Measurements from ENCODE around the gene EPHB2.

The EPHB2 gene

DNA sequence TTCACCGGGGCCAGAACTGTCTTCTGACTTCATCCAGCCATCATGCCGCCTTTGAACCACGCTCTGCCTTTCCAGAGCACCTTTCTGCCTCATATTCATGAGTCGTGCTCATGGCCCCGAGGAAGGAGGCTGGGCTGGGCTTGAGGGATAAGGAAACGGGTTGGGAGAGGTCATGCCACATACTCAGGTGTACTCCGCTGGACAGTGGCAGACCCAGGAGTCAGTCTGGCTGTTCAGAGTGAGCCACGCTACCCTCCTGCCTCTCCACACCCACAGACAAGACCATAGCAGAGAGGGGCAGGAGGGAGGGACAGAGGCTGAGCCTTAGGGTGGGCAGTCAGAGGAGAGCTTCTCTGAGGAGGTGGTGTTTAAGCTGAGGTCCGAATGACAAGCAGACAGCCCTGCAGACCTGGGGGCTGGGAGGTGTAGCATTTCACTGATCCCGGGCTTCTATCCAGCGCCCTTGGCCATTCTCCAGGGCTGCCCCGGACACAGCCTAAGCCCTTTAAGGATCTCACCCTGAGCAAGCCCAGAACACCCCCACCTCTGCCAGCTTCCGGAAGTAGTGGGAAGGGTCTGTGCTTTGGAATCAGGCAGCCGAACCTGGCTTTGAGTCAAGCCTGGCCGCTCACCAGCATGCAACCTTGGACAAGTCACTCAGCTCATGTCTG, 159.7 kb downstream of the EPHB2 start:
- Histone ChIP-seq H3K9me2 (replicated peaks; ENCODE audit: low read depth, low read length) (no peaks in the 10 kb centered on the region), H4K20me1 (ENCODE audit: insufficient read depth, low read length, poor library complexity, severe bottlenecking) (no peaks in the 10 kb centered on the region), H3K9me3 (ENCODE audit: insufficient read depth, low read depth, low read length) (no peaks in the 10 kb centered on the region), H3K27me3 (ENCODE audit: insufficient read depth, low read length, poor library complexity, severe bottlenecking) (no peaks in the 10 kb centered on the region), H3K36me3 (ENCODE audit: insufficient read depth, low read length) (no peaks in the 10 kb centered on the region), H3K4me2 (ENCODE audit: low read depth, low read length, poor library complexity, severe bottlenecking) (no peak overlapping the region), H3K4me3 (ENCODE audit: low read length, poor library complexity, severe bottlenecking) (no peak overlapping the region), H3K4me1 (ENCODE audit: insufficient read depth, low read length, poor library complexity, severe bottlenecking) (no peaks in the 10 kb centered on the region), H3K9ac (ENCODE audit: low read depth, low read length, poor library complexity, severe bottlenecking) (no peak overlapping the region), H3F3A (ENCODE audit: low read depth) (no peaks in the 10 kb centered on the region), H2AFZ (ENCODE audit: low read length) (no peak overlapping the region), H3K79me2 (ENCODE audit: insufficient read depth, low read length) (no peaks in the 10 kb centered on the region)
- TF ChIP-seq, protein P1, sequence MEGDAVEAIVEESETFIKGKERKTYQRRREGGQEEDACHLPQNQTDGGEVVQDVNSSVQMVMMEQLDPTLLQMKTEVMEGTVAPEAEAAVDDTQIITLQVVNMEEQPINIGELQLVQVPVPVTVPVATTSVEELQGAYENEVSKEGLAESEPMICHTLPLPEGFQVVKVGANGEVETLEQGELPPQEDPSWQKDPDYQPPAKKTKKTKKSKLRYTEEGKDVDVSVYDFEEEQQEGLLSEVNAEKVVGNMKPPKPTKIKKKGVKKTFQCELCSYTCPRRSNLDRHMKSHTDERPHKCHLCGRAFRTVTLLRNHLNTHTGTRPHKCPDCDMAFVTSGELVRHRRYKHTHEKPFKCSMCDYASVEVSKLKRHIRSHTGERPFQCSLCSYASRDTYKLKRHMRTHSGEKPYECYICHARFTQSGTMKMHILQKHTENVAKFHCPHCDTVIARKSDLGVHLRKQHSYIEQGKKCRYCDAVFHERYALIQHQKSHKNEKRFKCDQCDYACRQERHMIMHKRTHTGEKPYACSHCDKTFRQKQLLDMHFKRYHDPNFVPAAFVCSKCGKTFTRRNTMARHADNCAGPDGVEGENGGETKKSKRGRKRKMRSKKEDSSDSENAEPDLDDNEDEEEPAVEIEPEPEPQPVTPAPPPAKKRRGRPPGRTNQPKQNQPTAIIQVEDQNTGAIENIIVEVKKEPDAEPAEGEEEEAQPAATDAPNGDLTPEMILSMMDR (conservative IDR thresholded peaks at IDR 0.05; ENCODE audit: low read length) = no peak
- TF ChIP-seq EZH2phosphoT487 (IDR thresholded peaks at IDR 0.05; ENCODE audit: borderline replicate concordance) = no peak

DNA sequence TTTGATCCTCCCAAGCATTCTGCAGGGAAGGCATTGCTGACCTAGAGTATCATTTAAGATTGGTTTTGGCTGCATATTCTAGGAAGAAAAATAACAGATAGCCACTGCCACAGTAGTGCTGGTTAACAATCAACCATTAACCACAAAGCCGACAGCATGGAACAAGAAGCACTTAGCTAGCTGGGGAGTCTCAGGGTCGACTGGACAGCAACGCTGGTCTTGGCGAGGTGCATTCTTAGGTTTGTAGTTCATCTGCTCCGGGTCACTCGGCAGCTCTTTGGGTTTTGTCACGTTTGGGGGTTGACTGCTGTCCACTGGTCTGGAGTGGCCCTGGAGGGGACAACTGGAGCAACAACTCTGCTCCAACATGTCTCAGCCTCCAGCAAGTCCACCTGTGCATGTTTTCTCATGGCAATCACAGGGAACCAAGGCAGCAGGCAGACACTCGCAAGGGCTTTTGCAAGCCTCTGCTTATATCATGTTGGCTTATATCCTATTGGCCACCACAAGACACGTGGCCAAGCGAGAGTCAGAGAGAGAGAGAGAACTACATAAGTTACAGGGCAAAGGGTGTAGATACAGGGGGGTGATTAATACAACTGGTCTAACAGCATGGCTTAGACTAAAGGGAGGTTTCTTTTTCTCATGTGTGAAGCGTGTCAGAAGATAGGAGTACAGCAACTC, 162.5 kb downstream of the EPHB2 start:
- H3K9me2 ChIP-seq (replicated peaks; ENCODE audit: low read depth, low read length) = no peaks in the 10 kb centered on the region
- H3K79me2 ChIP-seq (ENCODE audit: insufficient read depth, low read length) = no peaks in the 10 kb centered on the region
- TF ChIP-seq, protein P1 (conservative IDR thresholded peaks at IDR 0.05; ENCODE audit: low read length) = no peak
- no peak for TF ChIP-seq EZH2phosphoT487 (IDR thresholded peaks at IDR 0.05; ENCODE audit: borderline replicate concordance)

DNA sequence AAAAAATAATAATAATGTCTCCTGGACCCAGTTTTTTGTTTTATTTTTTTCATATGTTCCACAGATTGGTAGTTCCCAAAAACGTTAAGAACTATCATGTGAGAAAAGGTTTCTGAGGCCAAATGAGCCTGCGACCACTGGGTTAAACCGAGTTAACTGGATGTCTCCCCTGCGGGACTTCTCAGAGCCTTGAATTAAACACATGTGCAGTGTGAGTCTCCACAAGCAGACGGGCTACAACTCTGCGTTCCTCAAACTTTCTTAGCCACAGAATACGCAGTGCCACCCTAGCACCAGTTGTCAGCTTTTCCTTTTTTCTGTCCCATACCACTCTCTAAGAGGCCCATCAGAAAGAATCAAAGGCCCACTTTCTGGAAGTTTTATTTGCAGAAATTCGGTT, 164.1 kb downstream of the EPHB2 start:
- Histone ChIP-seq H4K20me1 (ENCODE audit: insufficient read depth, low read length, poor library complexity, severe bottlenecking) (no peaks in the 10 kb centered on the region), H3K4me1 (ENCODE audit: insufficient read depth, low read length, poor library complexity, severe bottlenecking) (no peaks in the 10 kb centered on the region), H3F3A (ENCODE audit: low read depth) (no peaks in the 10 kb centered on the region), H3K4me3 (ENCODE audit: low read length, poor library complexity, severe bottlenecking) (no peak overlapping the region), H3K9me2 (replicated peaks; ENCODE audit: low read depth, low read length) (no peaks in the 10 kb centered on the region), H3K9ac (ENCODE audit: low read depth, low read length, poor library complexity, severe bottlenecking) (no peak overlapping the region), H3K4me2 (ENCODE audit: low read depth, low read length, poor library complexity, severe bottlenecking) (no peak overlapping the region), H2AFZ (ENCODE audit: low read length) (no peak overlapping the region), H3K79me2 (ENCODE audit: insufficient read depth, low read length) (no peaks in the 10 kb centered on the region), H3K9me3 (ENCODE audit: insufficient read depth, low read depth, low read length) (no peaks in the 10 kb centered on the region), H3K27me3 (ENCODE audit: insufficient read depth, low read length, poor library complexity, severe bottlenecking) (no peaks in the 10 kb centered on the region), H3K36me3 (ENCODE audit: insufficient read depth, low read length) (no peaks in the 10 kb centered on the region)
- TF ChIP-seq, protein P1 (conservative IDR thresholded peaks at IDR 0.05; ENCODE audit: low read length) = no peak
- no peak for TF ChIP-seq EZH2phosphoT487 (IDR thresholded peaks at IDR 0.05; ENCODE audit: borderline replicate concordance)

More for the DNA sequence above, 162.5 kb downstream of the EPHB2 start:
- Histone ChIP-seq H3K36me3 (ENCODE audit: insufficient read depth, low read length) (no peaks in the 10 kb centered on the region), H3K4me2 (ENCODE audit: low read depth, low read length, poor library complexity, severe bottlenecking) (no peak overlapping the region), H4K20me1 (ENCODE audit: insufficient read depth, low read length, poor library complexity, severe bottlenecking) (no peaks in the 10 kb centered on the region), H3K4me3 (ENCODE audit: low read length, poor library complexity, severe bottlenecking) (no peak overlapping the region), H3K9me3 (ENCODE audit: insufficient read depth, low read depth, low read length) (no peaks in the 10 kb centered on the region), H3K9ac (ENCODE audit: low read depth, low read length, poor library complexity, severe bottlenecking) (no peak overlapping the region), H3K4me1 (ENCODE audit: insufficient read depth, low read length, poor library complexity, severe bottlenecking) (no peaks in the 10 kb centered on the region), H3K27me3 (ENCODE audit: insufficient read depth, low read length, poor library complexity, severe bottlenecking) (no peaks in the 10 kb centered on the region), H2AFZ (ENCODE audit: low read length) (no peak overlapping the region), H3F3A (ENCODE audit: low read depth) (no peaks in the 10 kb centered on the region)

Measured in Loucy (cell line).